SK-N-MC (cell line): ENCODE results near the gene RORC.

ENCODE experiments used
- DNase-seq: peaks from one replicate; pipeline ENCODE4 v3.0.0-alpha.2; 2011; ENCODE audit warnings: low read depth, low spot score
- H3K27ac ChIP-seq: fragments of 200-600 bp; sonication (generic); 2 replicates; pipeline ENCODE4 v1.5.1; 2016; ENCODE audit warnings: mixed run types
- H3K36me3 ChIP-seq: fragments of 200-600 bp; sonication (generic); 2 replicates; pipeline ENCODE4 v1.6.1; 2017; ENCODE audit warnings: antibody characterized with exemption, low read length, mixed read lengths; ENCODE audit not compliant: insufficient read depth
- H3K4me3 ChIP-seq: fragments of 200-600 bp; sonication (generic); 2 replicates; pipeline ENCODE4 v1.5.1; 2016
- H3K9ac ChIP-seq: fragments of 200-600 bp; sonication (generic); 2 replicates; pipeline ENCODE4 v1.8.0; 2017; ENCODE audit warnings: mixed run types, mixed read lengths; ENCODE audit not compliant: insufficient read length
- H3K9me3 ChIP-seq: fragments of 200-600 bp; sonication (generic); 2 replicates; pipeline ENCODE4 v1.6.1; 2017; ENCODE audit warnings: low read depth, mild to moderate bottlenecking, antibody characterized with exemption, low read length, moderate library complexity, mixed read lengths
- EZH2 ChIP-seq: fragments of 200-600 bp; sonication (generic); IDR thresholded peaks from one replicate; pipeline ENCODE4 v1.6.1; 2017; ENCODE audit warnings: antibody characterized with exemption
- FOXP2 ChIP-seq: optimal IDR thresholded peaks from 2 replicates; pipeline ENCODE3; 2011; ENCODE audit warnings: mild to moderate bottlenecking, moderate library complexity; ENCODE audit not compliant: insufficient read depth; ENCODE audit errors: extremely low read length, control extremely low read depth
- POLR2AphosphoS5 ChIP-seq: IDR thresholded peaks from 2 replicates; pipeline ENCODE4 v1.6.1; 2012; ENCODE audit warnings: mild to moderate bottlenecking, low read depth, low read length, borderline replicate concordance

RORC gene

DNA sequence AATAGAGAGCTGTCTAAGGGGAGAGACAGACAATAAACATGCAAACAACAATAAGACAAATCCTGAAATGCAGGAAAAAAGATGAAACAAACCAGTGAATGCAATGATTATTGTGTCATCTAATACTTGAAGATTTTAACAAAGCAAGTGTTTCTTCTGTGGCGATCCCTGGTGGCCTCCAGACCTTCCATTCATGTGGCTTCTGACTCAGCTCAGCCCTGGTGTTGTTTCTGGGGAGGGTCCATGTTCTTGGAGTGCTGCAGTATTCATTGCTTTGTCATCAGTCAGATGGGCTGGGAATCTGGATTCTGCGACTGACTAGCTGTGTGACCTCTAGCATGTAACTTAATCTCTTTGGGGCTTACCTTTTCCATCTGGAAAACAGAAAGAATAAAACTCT, 9.5 kb upstream of the RORC start:
- Histone ChIP-seq H3K27ac (no peak overlapping the region), H3K9ac (no peak overlapping the region), H3K9me3 (no peaks in the 10 kb centered on the region), H3K4me3 (no peak overlapping the region), H3K36me3 (no peaks in the 10 kb centered on the region)
- TF ChIP-seq EZH2 (no peak), POLR2AphosphoS5 (no peak), FOXP2 (no peak)
- no peak for DNase-seq

- no peak overlapping the region for H3K27ac ChIP-seq
- H3K36me3 ChIP-seq = no peaks in the 10 kb centered on the region
- DNase-seq = no peak
- no peak overlapping the region for H3K9ac ChIP-seq
- no peak for TF ChIP-seq POLR2AphosphoS5
- TF ChIP-seq EZH2 = no peak
- no peak for TF ChIP-seq FOXP2
- H3K9me3 ChIP-seq = no peaks in the 10 kb centered on the region
- no peak overlapping the region for H3K4me3 ChIP-seq
Observed at GRCh38 chr1:151840421-151840820, 8.8 kb upstream of the RORC start.

GRCh38 chr1:151839457-151840403, 8.1 kb upstream of the RORC start, which contains the start of gene C2CD4D:
TSS of gene C2CD4D (minus strand) at chr1:151839820. CDS start at chr1:151838989, 831 bp downstream.
- H3K9ac ChIP-seq = no peak within 1 kb of the TSS
- no peak within 1 kb of the TSS for H3K4me3 ChIP-seq
- TF ChIP-seq FOXP2 (no peak), EZH2 (no peak), POLR2AphosphoS5 (no peak)
- H3K27ac ChIP-seq = no peak within 1 kb of the TSS
- DNase-seq = no peak
- no peaks in the 10 kb centered on the region for H3K9me3 ChIP-seq
- H3K36me3 ChIP-seq = no peaks in the 10 kb centered on the region

GRCh38 chr1:151839082-151839412, 7.4 kb upstream of the RORC start:
- Histone ChIP-seq H3K9ac (no peak overlapping the region), H3K4me3 (no peak overlapping the region), H3K36me3 (no peaks in the 10 kb centered on the region), H3K9me3 (no peaks in the 10 kb centered on the region), H3K27ac (no peak overlapping the region)
- DNase-seq = no peak
- TF ChIP-seq FOXP2 (no peak), POLR2AphosphoS5 (no peak), EZH2 (no peak)

DNA sequence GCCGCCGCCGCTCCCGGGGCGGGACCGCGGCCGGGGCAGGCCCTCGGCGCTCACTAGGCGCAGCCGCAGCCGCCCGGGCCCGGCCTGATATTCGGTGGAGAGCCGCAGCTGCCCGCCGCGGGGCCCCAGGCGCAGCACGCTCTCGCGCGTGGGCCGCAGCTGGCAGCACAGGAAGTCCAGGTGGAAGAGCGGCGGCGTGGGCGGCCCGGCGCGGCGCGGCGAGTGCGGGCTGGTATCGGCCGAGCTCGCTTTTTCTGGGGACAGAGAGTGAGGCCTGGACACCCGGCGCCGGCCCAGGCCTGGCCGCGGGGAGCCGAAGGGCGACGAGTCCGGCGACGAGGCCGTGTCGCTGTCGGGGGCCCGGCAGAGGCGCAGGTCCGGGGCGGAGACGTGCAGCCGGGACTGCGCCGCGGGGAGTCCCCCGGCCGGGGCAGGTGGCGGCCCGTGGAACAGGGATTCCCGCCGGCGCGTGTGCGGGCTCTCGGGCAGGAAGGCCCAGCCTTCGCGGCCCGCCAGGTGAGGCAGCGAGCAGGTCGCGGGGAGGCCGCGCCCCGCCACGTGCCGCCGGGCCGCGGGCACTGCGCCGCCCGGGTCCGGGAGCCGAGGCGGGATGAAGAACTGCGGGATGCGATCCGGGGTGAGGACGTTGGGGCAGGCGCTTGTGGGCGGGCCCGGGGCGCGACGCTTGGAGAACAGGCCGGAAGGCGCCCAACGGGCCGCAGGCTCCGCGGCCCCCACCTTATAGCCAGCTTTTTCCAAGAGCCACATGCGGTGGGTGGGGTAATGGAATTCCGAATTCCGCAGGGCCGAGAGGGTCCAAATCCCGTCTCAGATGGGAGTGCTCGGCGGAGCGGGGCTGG, 6.8 kb upstream of the RORC start:
- TF ChIP-seq FOXP2 = no peak
- peak; percentile 57 for TF ChIP-seq EZH2
- no peaks in the 10 kb centered on the region for H3K9me3 ChIP-seq
- no peak overlapping the region for H3K9ac ChIP-seq
- DNase-seq = no peak
- no peaks in the 10 kb centered on the region for H3K36me3 ChIP-seq
- H3K27ac ChIP-seq = no peak overlapping the region
- H3K4me3 ChIP-seq = 0 out of 2 replicates have a peak overlapping the region, but pooled peaks have one; percentile 38

DNA sequence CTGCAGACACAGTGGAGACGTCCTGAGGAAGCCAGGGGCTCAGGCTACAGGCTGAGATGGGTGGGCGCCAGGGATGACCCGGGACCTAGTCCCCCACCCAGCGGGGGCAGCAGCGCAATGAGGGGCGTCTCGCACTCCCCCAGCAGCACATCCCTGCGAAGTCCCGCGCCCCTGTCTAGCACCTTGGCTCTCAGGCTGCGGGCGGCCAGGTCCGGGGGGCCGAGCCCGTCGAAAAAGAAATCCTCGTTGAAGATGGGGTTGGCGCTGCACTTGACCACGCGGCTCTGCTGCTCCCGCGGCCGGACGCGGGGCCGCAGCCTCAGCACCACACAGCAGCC, 6.3 kb upstream of the RORC start:
- Histone ChIP-seq H3K27ac (no peak overlapping the region), H3K9me3 (no peaks in the 10 kb centered on the region), H3K4me3 (no peak overlapping the region), H3K9ac (no peak overlapping the region), H3K36me3 (no peaks in the 10 kb centered on the region)
- no peak for DNase-seq
- TF ChIP-seq FOXP2 = no peak
- no peak for TF ChIP-seq POLR2AphosphoS5
- TF ChIP-seq EZH2 = no peak

- H3K9ac ChIP-seq = no peak overlapping the region
- no peaks in the 10 kb centered on the region for H3K36me3 ChIP-seq
- DNase-seq = no peak
- H3K9me3 ChIP-seq = no peaks in the 10 kb centered on the region
- no peak overlapping the region for H3K4me3 ChIP-seq
- no peak for TF ChIP-seq EZH2
- no peak for TF ChIP-seq POLR2AphosphoS5
- TF ChIP-seq FOXP2 = no peak
- H3K27ac ChIP-seq = no peak overlapping the region
Observed at GRCh38 chr1:151837197-151837596, 5.6 kb upstream of the RORC start.

- no peak for DNase-seq
Observed at GRCh38 chr1:151835596-151835995, 4.0 kb upstream of the RORC start.

More at GRCh38 chr1:151835596-151835995, 4.0 kb upstream of the RORC start:
- H3K9ac ChIP-seq = no peak overlapping the region
- no peaks in the 10 kb centered on the region for H3K9me3 ChIP-seq
- H3K4me3 ChIP-seq = no peak overlapping the region
- H3K36me3 ChIP-seq = no peaks in the 10 kb centered on the region
- H3K27ac ChIP-seq = no peak overlapping the region
- TF ChIP-seq EZH2 (no peak), FOXP2 (no peak), POLR2AphosphoS5 (no peak)
